DMS79 (cell line): ENCODE results near the gene ATP8B3.

Experiments used
- DNase-seq: peaks from one replicate; lab custom pipeline; 2025; lab: John Stamatoyannopoulos, UW

The ATP8B3 gene, protein sequence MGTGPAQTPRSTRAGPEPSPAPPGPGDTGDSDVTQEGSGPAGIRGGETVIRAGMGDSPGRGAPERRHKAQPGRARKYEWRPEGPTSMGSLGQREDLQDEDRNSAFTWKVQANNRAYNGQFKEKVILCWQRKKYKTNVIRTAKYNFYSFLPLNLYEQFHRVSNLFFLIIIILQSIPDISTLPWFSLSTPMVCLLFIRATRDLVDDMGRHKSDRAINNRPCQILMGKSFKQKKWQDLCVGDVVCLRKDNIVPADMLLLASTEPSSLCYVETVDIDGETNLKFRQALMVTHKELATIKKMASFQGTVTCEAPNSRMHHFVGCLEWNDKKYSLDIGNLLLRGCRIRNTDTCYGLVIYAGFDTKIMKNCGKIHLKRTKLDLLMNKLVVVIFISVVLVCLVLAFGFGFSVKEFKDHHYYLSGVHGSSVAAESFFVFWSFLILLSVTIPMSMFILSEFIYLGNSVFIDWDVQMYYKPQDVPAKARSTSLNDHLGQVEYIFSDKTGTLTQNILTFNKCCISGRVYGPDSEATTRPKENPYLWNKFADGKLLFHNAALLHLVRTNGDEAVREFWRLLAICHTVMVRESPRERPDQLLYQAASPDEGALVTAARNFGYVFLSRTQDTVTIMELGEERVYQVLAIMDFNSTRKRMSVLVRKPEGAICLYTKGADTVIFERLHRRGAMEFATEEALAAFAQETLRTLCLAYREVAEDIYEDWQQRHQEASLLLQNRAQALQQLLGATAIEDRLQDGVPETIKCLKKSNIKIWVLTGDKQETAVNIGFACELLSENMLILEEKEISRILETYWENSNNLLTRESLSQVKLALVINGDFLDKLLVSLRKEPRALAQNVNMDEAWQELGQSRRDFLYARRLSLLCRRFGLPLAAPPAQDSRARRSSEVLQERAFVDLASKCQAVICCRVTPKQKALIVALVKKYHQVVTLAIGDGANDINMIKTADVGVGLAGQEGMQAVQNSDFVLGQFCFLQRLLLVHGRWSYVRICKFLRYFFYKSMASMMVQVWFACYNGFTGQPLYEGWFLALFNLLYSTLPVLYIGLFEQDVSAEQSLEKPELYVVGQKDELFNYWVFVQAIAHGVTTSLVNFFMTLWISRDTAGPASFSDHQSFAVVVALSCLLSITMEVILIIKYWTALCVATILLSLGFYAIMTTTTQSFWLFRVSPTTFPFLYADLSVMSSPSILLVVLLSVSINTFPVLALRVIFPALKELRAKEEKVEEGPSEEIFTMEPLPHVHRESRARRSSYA (N-terminal part only)

DNA sequence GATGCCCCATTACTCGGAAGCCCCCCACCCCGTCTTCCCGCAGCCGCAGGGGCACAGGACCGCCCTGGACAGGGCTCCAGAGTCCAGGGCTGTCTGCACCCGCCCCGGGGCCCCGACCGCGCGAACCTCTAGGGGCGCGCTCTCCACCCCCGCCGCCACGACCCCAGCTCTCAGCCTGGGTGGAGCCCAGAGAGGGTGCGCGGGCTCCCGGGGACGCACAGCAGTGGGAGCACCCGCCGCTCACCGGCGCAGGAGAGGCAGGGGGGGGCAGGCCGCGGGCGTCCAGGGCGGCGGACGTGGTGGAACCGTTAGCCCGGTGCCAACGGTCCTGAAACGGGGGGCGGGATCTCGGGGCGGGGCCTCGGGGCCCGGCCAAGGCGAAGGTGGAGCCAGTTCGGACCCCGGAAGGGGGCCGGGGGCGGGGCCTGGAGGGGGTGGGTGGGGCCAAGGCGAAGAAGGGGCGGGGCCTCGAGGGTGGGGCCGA lies at the start of gene ATP8B3:
Gene ATP8B3 (minus strand): TSS at position 335 of the 484 bp plus-strand sequence. CDS start 540 bp downstream, outside the sequence.
- DNase-seq, result no peak

- DNase-seq, result no peak
These were observed 49.5 kb upstream of the ATP8B3 start for GRCh38 chr19:1861599-1862031.

DNA sequence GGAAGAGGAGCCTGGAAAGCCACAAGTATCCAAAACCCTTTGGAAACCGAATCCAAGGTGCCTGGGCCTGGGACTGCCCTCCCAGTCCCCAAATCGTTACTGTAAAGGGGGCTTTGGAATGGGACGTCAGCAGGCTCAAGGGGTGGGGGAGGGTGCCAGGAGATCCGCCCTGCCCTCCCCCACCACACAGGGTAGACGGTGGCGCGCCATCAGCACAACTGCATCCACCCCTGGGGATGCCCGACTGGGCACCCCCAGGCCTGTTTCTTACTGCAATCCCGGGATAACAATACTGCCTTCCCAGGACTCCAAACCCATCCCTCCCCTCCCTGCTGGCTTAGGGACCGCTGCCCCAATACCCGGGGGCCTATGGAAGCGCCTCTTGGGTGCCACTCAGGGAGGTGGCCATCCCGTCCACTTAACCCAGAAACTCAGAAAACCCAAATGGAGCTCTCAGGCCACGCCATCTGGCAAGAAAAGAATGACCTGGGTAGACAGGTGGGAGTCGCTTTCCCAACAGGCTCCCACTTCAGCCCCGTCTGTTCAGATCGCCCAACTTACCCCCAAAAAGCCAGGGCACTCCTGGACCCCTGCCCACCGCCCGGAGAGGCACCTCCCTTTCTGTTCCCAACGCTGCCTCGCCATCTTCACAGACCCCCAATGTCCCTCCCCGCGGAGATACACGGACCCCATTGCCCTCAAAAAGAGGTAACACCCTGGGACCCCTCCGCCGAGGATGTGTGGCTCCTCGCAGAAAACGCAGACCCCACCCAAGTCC lies 48.9 kb upstream of the ATP8B3 start:
- no peak for DNase-seq

GRCh38 chr19:1860042-1860775 lies 48.1 kb upstream of the ATP8B3 start:
- DNase-seq, result no peak

- no peak for DNase-seq
These were observed 47.3 kb upstream of the ATP8B3 start for GRCh38 chr19:1859331-1859781.

GRCh38 chr19:1858412-1859081 lies 46.5 kb upstream of the ATP8B3 start:
- no peak for DNase-seq

- no peak for DNase-seq
These were observed 45.7 kb upstream of the ATP8B3 start for GRCh38 chr19:1857648-1858326.

DNA sequence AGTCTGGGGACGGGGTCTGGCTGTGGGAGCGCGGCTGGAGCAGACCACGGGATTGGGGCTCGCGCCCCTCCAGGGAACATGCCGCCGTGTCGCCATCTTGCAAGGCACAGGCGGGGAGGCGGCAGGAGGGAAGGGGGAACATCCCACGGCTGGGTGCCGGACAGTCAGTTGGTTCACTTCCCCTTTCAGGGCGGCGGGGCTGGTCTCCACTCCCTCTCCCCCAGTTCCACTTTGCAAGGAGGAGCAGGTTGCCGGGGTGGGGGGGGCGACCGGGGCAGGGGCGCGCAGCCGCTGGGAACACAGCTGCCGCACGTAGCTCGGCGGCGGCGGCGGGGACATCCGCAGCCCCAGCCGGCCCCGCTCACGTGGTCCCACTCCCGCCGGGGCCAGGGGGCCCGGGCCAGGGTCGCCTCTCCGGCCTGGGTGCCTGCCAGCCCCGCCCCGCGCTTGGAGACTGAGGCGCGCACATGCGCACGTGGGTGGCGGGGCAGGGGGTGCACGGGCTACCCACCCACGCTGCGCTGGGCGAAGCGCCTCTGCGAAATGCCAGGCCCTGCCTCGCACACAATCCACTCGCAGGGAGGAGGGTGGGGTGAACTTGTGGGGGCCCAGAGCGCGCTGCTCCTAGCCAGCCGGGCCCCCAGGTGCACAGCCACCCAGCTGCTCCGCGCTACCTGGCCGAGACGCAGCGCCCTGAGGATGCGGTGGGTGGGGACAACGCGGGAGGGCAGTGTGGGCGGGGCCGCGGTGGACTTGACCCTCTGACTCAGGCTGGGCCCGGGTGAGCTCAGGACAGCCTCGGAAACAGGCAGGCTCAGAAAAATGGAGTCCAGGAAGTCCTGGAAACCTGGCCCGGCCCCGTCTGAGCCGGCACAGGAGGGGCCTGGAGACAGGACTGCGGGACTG lies 44.9 kb upstream of the ATP8B3 start:
- peak; percentile 26 for DNase-seq

GRCh38 chr19:1856345-1856697 lies 44.2 kb upstream of the ATP8B3 start:
- DNase-seq, result no peak

DNA sequence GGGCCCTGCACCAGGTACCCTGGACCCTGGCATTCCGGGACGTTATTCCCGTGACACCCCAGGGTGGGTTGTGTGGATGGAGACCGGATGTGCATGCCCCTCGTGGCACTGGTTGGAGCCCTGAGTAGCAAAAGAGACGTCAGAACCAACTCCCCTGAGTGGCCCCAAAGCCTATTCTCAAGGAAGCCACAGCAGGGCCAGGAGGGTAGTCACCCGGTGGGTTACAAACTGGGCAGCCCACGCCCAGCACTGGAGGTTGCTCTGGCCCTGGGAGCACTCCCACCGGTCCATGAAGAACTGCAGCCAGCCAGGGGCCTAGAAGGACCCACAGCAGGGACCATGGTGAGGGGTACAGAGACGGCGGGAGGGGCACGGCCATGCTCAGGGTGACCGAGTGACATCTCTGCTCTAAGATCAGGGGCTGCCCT lies 43.8 kb upstream of the ATP8B3 start:
- DNase-seq, result no peak

DNA sequence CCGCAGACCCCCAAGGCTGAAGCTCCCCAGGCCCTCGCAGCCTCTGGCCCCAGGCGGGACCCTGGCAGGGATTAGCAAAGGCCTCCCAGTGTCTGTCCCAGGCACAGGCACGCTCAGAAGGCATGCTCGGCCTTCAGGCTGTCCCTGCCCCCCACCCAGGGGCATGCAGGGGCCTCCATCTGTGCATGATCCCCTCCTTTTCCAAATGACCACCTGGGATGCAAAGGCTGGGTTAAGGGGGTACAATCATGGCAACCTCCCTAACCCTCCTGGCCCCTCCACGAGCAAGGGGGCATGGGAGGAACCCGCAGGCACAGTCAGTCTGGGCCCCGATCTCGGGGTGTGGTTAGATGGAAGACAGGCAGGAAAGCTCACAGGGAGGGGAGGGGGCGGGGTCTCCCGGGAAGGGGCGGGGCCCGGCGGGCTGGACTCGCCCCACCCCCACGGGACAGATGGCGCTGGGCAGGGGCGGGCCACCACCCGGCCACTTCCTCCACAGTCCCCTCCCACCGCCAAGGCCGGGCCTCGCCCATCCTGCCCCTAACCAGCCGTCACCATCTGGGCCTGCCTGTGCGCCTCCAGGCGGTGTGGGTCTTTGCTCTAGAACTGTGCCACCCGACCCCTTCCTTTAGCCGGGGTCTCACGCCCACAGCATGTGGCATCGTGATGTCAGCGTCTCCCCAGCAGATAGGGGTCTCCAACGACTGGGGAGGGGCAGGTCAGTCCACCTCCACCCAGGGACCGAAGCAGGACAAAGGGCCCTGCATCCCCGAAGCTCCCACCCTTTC lies 43.2 kb upstream of the ATP8B3 start:
- no peak for DNase-seq

DNA sequence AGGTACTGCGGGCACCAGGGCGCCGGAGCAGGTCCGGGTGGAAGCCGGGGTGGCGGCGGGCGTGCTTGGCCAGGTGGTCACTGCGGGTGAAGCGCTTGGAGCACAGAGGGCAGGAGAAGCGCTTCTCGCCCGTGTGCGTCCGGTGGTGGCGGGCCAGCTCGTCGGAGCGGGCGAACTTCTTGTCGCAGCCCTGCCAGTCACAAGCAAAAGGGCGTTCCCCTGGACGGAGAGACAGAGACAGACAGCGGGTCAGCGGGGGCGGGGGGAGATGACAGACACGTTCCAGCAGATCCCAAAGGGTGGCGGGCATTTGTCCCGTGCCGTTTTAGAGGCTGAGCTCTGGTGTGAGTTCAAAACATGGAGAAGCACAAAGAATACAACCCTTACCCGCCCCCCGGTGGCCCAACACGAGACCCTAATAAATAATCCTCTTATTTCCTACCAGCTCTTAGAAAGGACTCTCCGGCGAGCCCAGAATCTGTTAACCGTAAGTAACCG lies 42.5 kb upstream of the ATP8B3 start:
- no peak for DNase-seq

GRCh38 chr19:1854039-1854541 lies 42.0 kb upstream of the ATP8B3 start:
- no peak for DNase-seq

DNA sequence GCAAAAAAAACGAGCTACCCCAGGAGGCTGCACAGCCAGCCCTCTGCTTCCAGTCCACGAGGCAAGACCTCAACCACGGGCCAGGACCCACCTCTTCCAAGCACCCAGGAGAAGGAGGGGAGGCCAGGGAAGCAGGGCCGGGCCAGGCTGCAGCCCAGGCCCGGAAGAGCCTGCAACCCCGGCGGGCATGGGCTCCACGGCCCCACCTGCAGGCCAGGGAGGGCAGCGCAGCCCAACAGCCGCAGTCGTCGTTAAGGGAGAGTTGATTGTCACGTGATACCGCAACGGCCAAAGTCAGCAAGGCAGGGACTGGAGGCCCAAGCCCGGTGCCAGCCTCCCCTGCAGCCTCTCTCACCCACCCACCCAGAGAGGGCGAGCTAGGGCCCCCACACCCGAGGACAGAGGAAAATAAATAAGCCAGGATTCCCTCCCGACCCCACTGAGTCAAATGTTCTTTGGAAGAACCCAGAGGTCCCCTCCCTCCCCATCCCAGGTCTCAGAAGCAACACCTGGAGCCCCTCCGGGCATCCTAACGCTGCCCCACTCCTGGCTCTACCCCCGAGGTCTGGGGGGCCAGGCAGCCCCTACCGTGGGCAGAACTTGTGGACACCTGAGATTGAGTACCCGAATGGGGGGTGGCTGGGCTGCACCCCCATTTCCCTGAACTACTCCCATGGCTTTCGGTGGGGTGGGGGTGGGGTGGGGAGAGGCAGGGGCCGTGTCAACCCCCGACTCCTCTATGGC lies 41.4 kb upstream of the ATP8B3 start:
- DNase-seq, result peak; percentile 51

GRCh38 chr19:1852581-1853128 lies 40.6 kb upstream of the ATP8B3 start:
- no peak for DNase-seq
